ENCODE measurements around the gene F10. TPM values are rescaled to one million over a fixed set of nuclear protein-coding genes. Genes with fewer than 3 reads are reported as not detected.

The F10 gene
- total and polyA plus RNA-seq, 4 donors, result 85.3 to 199 (median 117) TPM

GRCh38 chr13:113184568-113185440 lies 62.2 kb downstream of the F10 start:
- Histone ChIP-seq H3K4me3 (ENCODE audit: low read depth in 1 of 3, low read length in 3 of 3) (no peak overlapping the region), H3K36me3 (ENCODE audit: control insufficient read depth in 4 of 4, insufficient read depth in 3 of 4, low read depth in 1 of 4, low read length in 3 of 4) (peaks cover 10 to 45% (median 30%) of the 10 kb centered on the region in 4 donors), H3K4me1 (ENCODE audit: control insufficient read depth in 4 of 4, insufficient read depth in 4 of 4, low read length in 3 of 4) (peaks cover 0 to 5% (median 0%) of the 10 kb centered on the region in 4 donors), H3K27ac (ENCODE audit: low read depth in 1 of 2, low read length in 2 of 2) (no peak overlapping the region), H3K27me3 (ENCODE audit: control insufficient read depth in 4 of 4, insufficient read depth in 4 of 4, low read length in 3 of 4) (no peaks in the 10 kb centered on the region), H3K9ac (ENCODE audit: low read depth in 1 of 2, low read length in 2 of 2) (no peak overlapping the region), H3K9me3 (ENCODE audit: control insufficient read depth in 4 of 4, low read length in 3 of 4) (no peaks in the 10 kb centered on the region)
- TF ChIP-seq TAF1 (conservative IDR thresholded peaks at IDR 0.05), result no peak
- no peak for TF ChIP-seq REST (IDR thresholded peaks at IDR 0.05)
- no peak for TF ChIP-seq RXRA (IDR thresholded peaks at IDR 0.05)
- no peak for TF ChIP-seq SP1 (IDR thresholded peaks at IDR 0.05)
- TF ChIP-seq HNF4G (IDR thresholded peaks at IDR 0.05), result no peak
- no peak for TF ChIP-seq NR2F2 (IDR thresholded peaks at IDR 0.05)
- no peak for TF ChIP-seq MAX (IDR thresholded peaks at IDR 0.05)
- no peak for TF ChIP-seq GABPA (IDR thresholded peaks at IDR 0.05 in 1 of 2, conservative IDR thresholded peaks at IDR 0.05 in 1 of 2)
- TF ChIP-seq JUND (IDR thresholded peaks at IDR 0.05), result no peak
- TF ChIP-seq CTCF (IDR thresholded peaks at IDR 0.05; ENCODE audit: low read depth, low read length, missing input control), result no peak
- TF ChIP-seq FOXA1 (IDR thresholded peaks at IDR 0.05), result no peak
- no peak for TF ChIP-seq HNF4A (conservative IDR thresholded peaks at IDR 0.05)
- TF ChIP-seq ATF3 (IDR thresholded peaks at IDR 0.05), result no peak
- no peak for TF ChIP-seq YY1 (IDR thresholded peaks at IDR 0.05)
- TF ChIP-seq RAD21 (IDR thresholded peaks at IDR 0.05), result no peak
- DNase-seq (ENCODE audit: low spot score), result no peak
- 87% methylated on average over 22 of the region's 22 CpGs for WGBS
